Panc1 (cell line): ENCODE data around the gene OPN4. TPM values are rescaled to one million over a fixed set of nuclear protein-coding genes. Genes with fewer than 3 reads are reported as not detected.

ENCODE experiments used
- ATAC-seq: fragments of 200-7000 bp; cut with Tn5 transposase; 2 replicates; pipeline ENCODE4 v1.9.1; 2020; ENCODE audit warnings: mild to moderate bottlenecking, moderate library complexity
- BruUV-seq: library from RNA; stranded (reverse); fragments of 400-500 nt; replicated peaks from 2 replicates; lab custom pipeline; 2021; lab: Mats Ljungman, UMichigan
- CTCF ChIA-PET: fragments of 300-600 bp; sonication (Branson Sonifier 250); formaldehyde crosslinking; loops from one replicate; lab custom pipeline; 2022; ENCODE audit warnings: antibody characterized with exemption; lab: Charles Lee
- POLR2A ChIA-PET: fragments of 300-600 bp; sonication (Branson Sonifier 250); formaldehyde crosslinking; loops from one replicate; lab custom pipeline; 2022; ENCODE audit warnings: antibody characterized with exemption; lab: Charles Lee
- DNase-seq: peaks from one replicate; pipeline ENCODE4 v3.0.0-alpha.2; 2010; ENCODE audit warnings: low read depth, low spot score
- H3K27ac ChIP-seq: 2 replicates; pipeline ENCODE4 v1.5.1; 2011; ENCODE audit warnings: mild to moderate bottlenecking, low read length, inconsistent platforms
- H3K27me3 ChIP-seq: fragments of 200-500 bp; sonication (Bioruptor generic); 2 replicates; pipeline ENCODE4 v1.6.0; 2014; ENCODE audit warnings: low read length, inconsistent platforms; ENCODE audit not compliant: control insufficient read depth, insufficient read depth
- H3K36me3 ChIP-seq: fragments of 200-500 bp; sonication (Bioruptor generic); 2 replicates; pipeline ENCODE4 v1.5.1; 2014; ENCODE audit warnings: inconsistent platforms, mild to moderate bottlenecking, low read length, moderate library complexity; ENCODE audit not compliant: control insufficient read depth, insufficient read depth
- H3K4me1 ChIP-seq: 2 replicates; pipeline ENCODE4 v1.5.1; 2011; ENCODE audit warnings: inconsistent platforms, mild to moderate bottlenecking, low read length, moderate library complexity; ENCODE audit not compliant: control insufficient read depth, insufficient read depth
- H3K4me3 ChIP-seq, 2 experiments: 2 replicates each; pipeline ENCODE4 v1.5.1; 2011 to 2012; ENCODE audit warnings: low read depth in 2 of 2, low read length in 2 of 2, mild to moderate bottlenecking in 2 of 2, inconsistent platforms in 1 of 2, moderate library complexity in 1 of 2
- H3K9me3 ChIP-seq: fragments of 200-500 bp; sonication (Bioruptor generic); 2 replicates; pipeline ENCODE4 v1.5.1; 2014; ENCODE audit warnings: low read depth, mild to moderate bottlenecking, inconsistent platforms, low read length, moderate library complexity; ENCODE audit not compliant: control insufficient read depth, insufficient read depth
- CTCF ChIP-seq: fragments of 450-650 bp; IDR thresholded peaks from 2 replicates; pipeline ENCODE4 v1.5.1; 2017; ENCODE audit warnings: mild to moderate bottlenecking
- POLR2AphosphoS5 ChIP-seq: IDR thresholded peaks from 2 replicates; pipeline ENCODE4 v1.6.1; 2012; ENCODE audit warnings: mild to moderate bottlenecking, low read depth, low read length, moderate library complexity
- REST ChIP-seq, 2 experiments: IDR thresholded peaks; 2 replicates each; pipeline ENCODE4 v1.6.1; 2011 to 2012; ENCODE audit warnings: low read depth in 2 of 2, control low read depth in 1 of 2, low read length in 1 of 2, mild to moderate bottlenecking in 1 of 2, moderate library complexity in 1 of 2; ENCODE audit not compliant: insufficient read depth in 1 of 2
- SIN3A ChIP-seq: IDR thresholded peaks from 2 replicates; pipeline ENCODE4 v1.6.1; 2012; ENCODE audit warnings: low read depth, mild to moderate bottlenecking, low read length, moderate library complexity, borderline replicate concordance; ENCODE audit not compliant: insufficient read depth
- TCF7L2 ChIP-seq: IDR thresholded peaks from 2 replicates; pipeline ENCODE4 v1.6.1; 2011; ENCODE audit warnings: mild to moderate bottlenecking, low read depth, low read length, inconsistent platforms
- in situ Hi-C: cut with HindIII; loops from 2 replicates; pipeline ENCODE4 v1.10.0; 2016; ENCODE audit warnings: low sequenced_read_pairs, low pct_unique_long_range_greater_than_20kb
- intact Hi-C: fragments of 100-400 bp; cut with micrococcal nuclease; formaldehyde crosslinking; loops from one replicate; pipeline ENCODE4 v1.10.0; 2022; ENCODE audit not compliant: unreplicated experiment
- total RNA-seq: library from RNA; stranded (reverse); gene quantifications from one replicate; pipeline ENCODE4 v1.2.1, GENCODE V29; 2021; ENCODE audit not compliant: unreplicated experiment

The OPN4 gene
- total RNA-seq, 1 experiment from 2014 or later, result not detected

- POLR2A ChIA-PET, result no interaction called here
- ATAC-seq (no peak), DNase-seq (no peak)
- no TSS peak for BruUV-seq
- H3K9me3 ChIP-seq, result no peaks in the 10 kb centered on the region
- no peaks in the 10 kb centered on the region for H3K36me3 ChIP-seq
- H3K4me3 ChIP-seq, result no peak overlapping the region
- no peak overlapping the region for H3K27ac ChIP-seq
- TF ChIP-seq TCF7L2, result no peak
- no peak for TF ChIP-seq CTCF
- no peak for TF ChIP-seq REST (IDR thresholded peaks at IDR 0.05; ENCODE audit: insufficient read depth in 1 of 2, low read depth in 2 of 2, low read length in 1 of 2)
- no peak for TF ChIP-seq SIN3A
- TF ChIP-seq POLR2AphosphoS5, result no peak
- intact Hi-C loops (no loop called here), in situ Hi-C loops (no loop called here)
- H3K27me3 ChIP-seq, result no peaks in the 10 kb centered on the region
- no peaks in the 10 kb centered on the region for H3K4me1 ChIP-seq
- CTCF ChIA-PET, result no interaction called here
Observed at GRCh38 chr10:86659721-86660453, 5.5 kb downstream of the OPN4 start.

- BruUV-seq, result no TSS peak
- ChIA-PET CTCF (interaction anchor here (1.1 kb wide), 1 partner anchor 12 kb away, joined by 3 read pairs; no protein-coding TSS in a partner anchor), POLR2A (no interaction called here)
- H3K27me3 ChIP-seq, result no peaks in the 10 kb centered on the region
- no peaks in the 10 kb centered on the region for H3K4me1 ChIP-seq
- intact Hi-C loops, result no loop called here
- DNase-seq (no peak), ATAC-seq (peak; percentile 26)
- H3K36me3 ChIP-seq, result no peaks in the 10 kb centered on the region
- TF ChIP-seq CTCF (no peak), POLR2AphosphoS5 (no peak), REST (IDR thresholded peaks at IDR 0.05; ENCODE audit: insufficient read depth in 1 of 2, low read depth in 2 of 2, low read length in 1 of 2) (no peak), TCF7L2 (no peak), SIN3A (no peak)
- H3K9me3 ChIP-seq, result no peaks in the 10 kb centered on the region
- in situ Hi-C loops, result no loop called here
- no peak overlapping the region for H3K4me3 ChIP-seq
- H3K27ac ChIP-seq, result no peak overlapping the region
Observed at GRCh38 chr10:86661161-86662025, 7.0 kb downstream of the OPN4 start.
